GM18867 (cell line): Measurements from ENCODE around the gene CEBPG.
A peak's percentile ranks its signal among the peaks of the same experiment; 100 is the strongest.

Experiments used
- ATAC-seq: cut with Tn5 transposase; IDR thresholded peaks from one replicate; pipeline ENCODE4 v1.9.1; 2021; ENCODE audit warnings: mild to moderate bottlenecking, moderate library complexity; ENCODE audit not compliant: unreplicated experiment

Gene CEBPG

GRCh38 chr19:33373453-33374235, at the start of gene CEBPG:
CEBPG (plus strand) TSS chr19:33373709; CDS start chr19:33379240, 5,531 bp downstream.
- ATAC-seq = peak; percentile 92

- ATAC-seq = no peak
Observed at GRCh38 chr19:33324628-33325027, 48.9 kb upstream of the CEBPG start.

- ATAC-seq = no peak
Observed at GRCh38 chr19:33325920-33326319, 47.6 kb upstream of the CEBPG start.

GRCh38 chr19:33329060-33329459, 44.4 kb upstream of the CEBPG start:
- no peak for ATAC-seq

- ATAC-seq = no peak
Observed at GRCh38 chr19:33329736-33330135, 43.8 kb upstream of the CEBPG start.

- no peak for ATAC-seq
Observed at GRCh38 chr19:33332248-33332647, 41.3 kb upstream of the CEBPG start.

- ATAC-seq = no peak
Observed at GRCh38 chr19:33333151-33333550, 40.4 kb upstream of the CEBPG start.

- ATAC-seq = no peak
Observed at GRCh38 chr19:33333642-33334041, 39.9 kb upstream of the CEBPG start.

GRCh38 chr19:33334271-33334670, 39.2 kb upstream of the CEBPG start:
- no peak for ATAC-seq

GRCh38 chr19:33335446-33335845, 38.1 kb upstream of the CEBPG start:
- no peak for ATAC-seq

GRCh38 chr19:33339016-33339984, 34.2 kb upstream of the CEBPG start:
- ATAC-seq = no peak

GRCh38 chr19:33340991-33341390, 32.5 kb upstream of the CEBPG start:
- no peak for ATAC-seq

GRCh38 chr19:33343301-33343700, 30.2 kb upstream of the CEBPG start:
- ATAC-seq = no peak

GRCh38 chr19:33343859-33344572, 29.5 kb upstream of the CEBPG start:
- no peak for ATAC-seq

- no peak for ATAC-seq
Observed at GRCh38 chr19:33344573-33344925, 29.0 kb upstream of the CEBPG start.

- ATAC-seq = no peak
Observed at GRCh38 chr19:33345163-33345562, 28.3 kb upstream of the CEBPG start.

GRCh38 chr19:33346665-33347064, 26.8 kb upstream of the CEBPG start:
- ATAC-seq = no peak

- ATAC-seq = no peak
Observed at GRCh38 chr19:33347300-33347699, 26.2 kb upstream of the CEBPG start.

- no peak for ATAC-seq
Observed at GRCh38 chr19:33348301-33349010, 25.1 kb upstream of the CEBPG start.
